KMS-11 (cell line): ENCODE data around the gene MYH11.

Experiments used
- H2AFZ ChIP-seq: fragments of 200-600 bp; sonication (generic); 2 replicates; pipeline ENCODE4 v1.6.1; 2016; ENCODE audit warnings: antibody characterized with exemption, mixed run types, low read depth
- H3K27ac ChIP-seq: fragments of 200-600 bp; sonication (generic); 2 replicates; pipeline ENCODE4 v1.6.1; 2016; ENCODE audit warnings: mild to moderate bottlenecking, mixed run types
- H3K27me3 ChIP-seq: fragments of 200-600 bp; sonication (generic); 2 replicates; pipeline ENCODE4 v1.6.1; 2017; ENCODE audit warnings: mild to moderate bottlenecking, low read depth, mixed run types, moderate library complexity; ENCODE audit not compliant: insufficient read depth
- H3K36me3 ChIP-seq: fragments of 200-600 bp; sonication (generic); 2 replicates; pipeline ENCODE4 v1.6.1; 2017; ENCODE audit warnings: mild to moderate bottlenecking, mixed run types; ENCODE audit not compliant: insufficient read depth
- H3K4me1 ChIP-seq: fragments of 200-600 bp; sonication (generic); 2 replicates; pipeline ENCODE4 v1.6.1; 2016; ENCODE audit warnings: mild to moderate bottlenecking, low read depth, mixed run types; ENCODE audit not compliant: poor library complexity, severe bottlenecking
- H3K4me2 ChIP-seq: fragments of 200-600 bp; sonication (generic); 2 replicates; pipeline ENCODE4 v1.7.0; 2016; ENCODE audit warnings: mild to moderate bottlenecking, mixed run types
- H3K4me3 ChIP-seq: fragments of 200-600 bp; sonication (generic); IDR thresholded peaks from 2 replicates; pipeline ENCODE4 v1.6.1; 2017; ENCODE audit warnings: low read depth, low read length, mixed read lengths; ENCODE audit not compliant: insufficient read depth
- H3K79me2 ChIP-seq: fragments of 200-600 bp; sonication (generic); 2 replicates; pipeline ENCODE4 v1.6.1; 2016; ENCODE audit warnings: low read depth, mixed run types; ENCODE audit not compliant: insufficient read depth
- H3K9ac ChIP-seq: fragments of 200-600 bp; sonication (generic); 2 replicates; pipeline ENCODE4 v1.6.1; 2016; ENCODE audit warnings: mild to moderate bottlenecking, mixed run types
- H4K20me1 ChIP-seq: fragments of 200-600 bp; sonication (generic); 2 replicates; pipeline ENCODE4 v1.6.1; 2016; ENCODE audit warnings: mild to moderate bottlenecking, mixed run types; ENCODE audit not compliant: insufficient read depth
- TF ChIP-seq, protein P1 (sequence below): fragments of 200-600 bp; sonication (generic); conservative IDR thresholded peaks from 2 replicates; pipeline ENCODE4 v1.6.1; 2017; ENCODE audit warnings: low read depth, mild to moderate bottlenecking, antibody characterized with exemption, low read length, moderate library complexity, mixed read lengths

Gene MYH11

GRCh38 chr16:15778999-15779614 lies 77.7 kb downstream of the MYH11 start:
- H3K27ac ChIP-seq = no peak overlapping the region
- no peaks in the 10 kb centered on the region for H3K36me3 ChIP-seq
- no peaks in the 10 kb centered on the region for H4K20me1 ChIP-seq
- no peak overlapping the region for H3K4me3 ChIP-seq
- no peaks in the 10 kb centered on the region for H3K27me3 ChIP-seq
- no peak overlapping the region for H2AFZ ChIP-seq
- H3K9ac ChIP-seq = no peak overlapping the region
- H3K79me2 ChIP-seq = no peaks in the 10 kb centered on the region
- no peaks in the 10 kb centered on the region for H3K4me1 ChIP-seq
- no peak overlapping the region for H3K4me2 ChIP-seq
- TF ChIP-seq, protein P1, sequence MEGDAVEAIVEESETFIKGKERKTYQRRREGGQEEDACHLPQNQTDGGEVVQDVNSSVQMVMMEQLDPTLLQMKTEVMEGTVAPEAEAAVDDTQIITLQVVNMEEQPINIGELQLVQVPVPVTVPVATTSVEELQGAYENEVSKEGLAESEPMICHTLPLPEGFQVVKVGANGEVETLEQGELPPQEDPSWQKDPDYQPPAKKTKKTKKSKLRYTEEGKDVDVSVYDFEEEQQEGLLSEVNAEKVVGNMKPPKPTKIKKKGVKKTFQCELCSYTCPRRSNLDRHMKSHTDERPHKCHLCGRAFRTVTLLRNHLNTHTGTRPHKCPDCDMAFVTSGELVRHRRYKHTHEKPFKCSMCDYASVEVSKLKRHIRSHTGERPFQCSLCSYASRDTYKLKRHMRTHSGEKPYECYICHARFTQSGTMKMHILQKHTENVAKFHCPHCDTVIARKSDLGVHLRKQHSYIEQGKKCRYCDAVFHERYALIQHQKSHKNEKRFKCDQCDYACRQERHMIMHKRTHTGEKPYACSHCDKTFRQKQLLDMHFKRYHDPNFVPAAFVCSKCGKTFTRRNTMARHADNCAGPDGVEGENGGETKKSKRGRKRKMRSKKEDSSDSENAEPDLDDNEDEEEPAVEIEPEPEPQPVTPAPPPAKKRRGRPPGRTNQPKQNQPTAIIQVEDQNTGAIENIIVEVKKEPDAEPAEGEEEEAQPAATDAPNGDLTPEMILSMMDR = no peak

- Histone ChIP-seq H3K4me2 (no peak overlapping the region), H3K4me1 (no peaks in the 10 kb centered on the region), H3K27ac (no peak overlapping the region), H3K27me3 (no peaks in the 10 kb centered on the region), H3K36me3 (no peaks in the 10 kb centered on the region), H3K79me2 (no peaks in the 10 kb centered on the region), H3K9ac (no peak overlapping the region), H3K4me3 (no peak overlapping the region), H4K20me1 (no peaks in the 10 kb centered on the region), H2AFZ (no peak overlapping the region; the same call in 1 of the 2 replicates)
- TF ChIP-seq, protein P1 = no peak; the same call in 1 of the 2 replicates
These were observed 78.6 kb downstream of the MYH11 start for GRCh38 chr16:15778204-15778743.

DNA sequence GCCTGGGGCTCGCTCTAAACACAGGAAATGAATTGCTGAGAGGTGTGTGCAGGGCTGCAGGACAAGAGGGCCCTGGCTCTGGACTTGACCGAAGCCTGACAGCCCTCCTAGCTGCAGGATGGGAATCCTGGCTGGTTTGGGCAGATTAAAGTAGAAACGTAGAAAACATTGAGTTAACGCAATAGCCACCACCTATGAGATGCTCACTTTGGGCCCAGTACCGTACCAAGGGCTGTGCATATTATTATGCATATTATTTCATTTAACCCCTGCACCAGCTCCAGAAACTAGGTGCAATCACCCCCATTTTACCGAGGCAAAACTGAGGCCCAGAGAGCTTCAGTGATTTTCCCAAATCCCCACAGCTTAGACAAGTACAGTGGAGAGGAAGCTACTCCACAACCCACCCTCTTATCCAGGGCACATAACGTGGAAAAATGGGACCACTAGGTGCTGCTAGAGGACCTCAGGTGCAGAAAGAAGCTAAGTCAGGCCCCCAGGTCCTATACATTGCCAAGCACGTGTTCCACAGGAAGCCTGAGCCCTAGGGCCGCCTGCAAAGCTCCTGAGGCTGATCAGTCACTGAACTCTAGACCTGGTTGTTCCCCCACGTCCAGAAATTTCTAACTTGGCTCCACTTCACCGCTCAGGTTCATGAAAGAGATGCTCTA lies 79.2 kb downstream of the MYH11 start:
- H3K9ac ChIP-seq = no peak overlapping the region
- H3K27ac ChIP-seq = no peak overlapping the region
- no peaks in the 10 kb centered on the region for H3K27me3 ChIP-seq
- H3K4me2 ChIP-seq = no peak overlapping the region
- TF ChIP-seq, protein P1 = peak; percentile 48
- H4K20me1 ChIP-seq = no peaks in the 10 kb centered on the region
- no peak overlapping the region for H3K4me3 ChIP-seq
- H3K79me2 ChIP-seq = no peaks in the 10 kb centered on the region
- no peaks in the 10 kb centered on the region for H3K36me3 ChIP-seq
- H2AFZ ChIP-seq = no peak overlapping the region; the same call in 1 of the 2 replicates
- H3K4me1 ChIP-seq = no peaks in the 10 kb centered on the region

GRCh38 chr16:15776572-15776971 lies 80.3 kb downstream of the MYH11 start:
- H3K79me2 ChIP-seq = no peaks in the 10 kb centered on the region
- H4K20me1 ChIP-seq = no peaks in the 10 kb centered on the region
- H2AFZ ChIP-seq = no peak overlapping the region
- no peak overlapping the region for H3K4me3 ChIP-seq
- H3K27ac ChIP-seq = no peak overlapping the region
- no peak overlapping the region for H3K4me2 ChIP-seq
- no peak overlapping the region for H3K9ac ChIP-seq
- H3K4me1 ChIP-seq = no peaks in the 10 kb centered on the region
- H3K27me3 ChIP-seq = no peaks in the 10 kb centered on the region
- TF ChIP-seq, protein P1 = no peak
- H3K36me3 ChIP-seq = no peaks in the 10 kb centered on the region
